Keratinocyte (primary cell): ENCODE results near the gene CERT1. TPM values are rescaled to one million over a fixed set of nuclear protein-coding genes. Genes with fewer than 3 reads are reported as not detected.

ENCODE experiments used
- DNase-seq: peaks from one replicate; pipeline ENCODE4 v3.0.0-alpha.2; 2011; ENCODE audit warnings: low read depth, missing footprints, low spot score
- FAIRE-seq: peaks from 2 replicates; lab custom pipeline; 2011; peaks lifted over from hg19 to GRCh38; lab: Jason Lieb, UNC
- H2AFZ ChIP-seq: 2 replicates; pipeline ENCODE4 v1.6.0; 2012; ENCODE audit warnings: low read length, control low read depth, inconsistent platforms; ENCODE audit not compliant: control insufficient read depth
- H3K27ac ChIP-seq: 2 replicates; pipeline ENCODE4 v1.5.1; 2011; ENCODE audit warnings: low read length; ENCODE audit not compliant: control insufficient read depth, insufficient read depth
- H3K27me3 ChIP-seq: 3 replicates; pipeline ENCODE4 v1.6.0; 2011; ENCODE audit warnings: low read length; ENCODE audit not compliant: control insufficient read depth, insufficient read depth; ENCODE audit errors: extremely low read depth
- H3K36me3 ChIP-seq, 2 experiments: 2 replicates in 1 of 2; 3 replicates in 1 of 2; pipeline ENCODE4 v1.5.1; 2011; ENCODE audit warnings: low read length in 2 of 2, mild to moderate bottlenecking in 1 of 2; ENCODE audit not compliant: control insufficient read depth in 2 of 2, insufficient read depth in 2 of 2; ENCODE audit errors: extremely low read depth in 1 of 2
- H3K4me1 ChIP-seq: 3 replicates; pipeline ENCODE4 v1.5.1; 2011; ENCODE audit warnings: low read length; ENCODE audit not compliant: control insufficient read depth, insufficient read depth; ENCODE audit errors: extremely low read depth
- H3K4me2 ChIP-seq: 3 replicates; pipeline ENCODE4 v1.6.0; 2011; ENCODE audit warnings: low read depth, low read length; ENCODE audit not compliant: control insufficient read depth, insufficient read depth; ENCODE audit errors: extremely low read depth
- H3K4me3 ChIP-seq, 3 experiments: fragments of 200-600 bp in 1 of 3; sonication (generic) in 1 of 3; 2 replicates in 2 of 3; 3 replicates in 1 of 3; pipeline ENCODE4 v1.5.1; 2011 to 2016; ENCODE audit warnings: low read length in 3 of 3, mild to moderate bottlenecking in 3 of 3, control low read depth in 2 of 3, inconsistent platforms in 1 of 3, low read depth in 1 of 3, mixed read lengths in 1 of 3, mixed run types in 1 of 3, moderate library complexity in 1 of 3; ENCODE audit not compliant: control insufficient read depth in 2 of 3, insufficient read depth in 2 of 3; ENCODE audit errors: extremely low read depth in 1 of 3
- H3K79me2 ChIP-seq: 2 replicates; pipeline ENCODE4 v1.6.0; 2012; ENCODE audit warnings: low read length; ENCODE audit not compliant: control insufficient read depth, insufficient read depth
- H3K9ac ChIP-seq: 3 replicates; pipeline ENCODE4 v1.6.0; 2011; ENCODE audit warnings: low read length; ENCODE audit not compliant: control insufficient read depth, insufficient read depth; ENCODE audit errors: extremely low read depth
- H3K9me1 ChIP-seq: 3 replicates; pipeline ENCODE4 v1.6.0; 2011; ENCODE audit warnings: low read length; ENCODE audit not compliant: control insufficient read depth, insufficient read depth; ENCODE audit errors: extremely low read depth
- H3K9me3 ChIP-seq: 2 replicates; pipeline ENCODE4 v1.5.1; 2012; ENCODE audit warnings: low read depth, low read length; ENCODE audit not compliant: control insufficient read depth
- H4K20me1 ChIP-seq: 3 replicates; pipeline ENCODE4 v1.6.0; 2011; ENCODE audit warnings: low read length; ENCODE audit not compliant: control insufficient read depth, insufficient read depth; ENCODE audit errors: extremely low read depth
- EZH2 ChIP-seq: IDR thresholded peaks from one replicate; pipeline ENCODE4 v1.6.1; 2012; ENCODE audit warnings: inconsistent platforms, mild to moderate bottlenecking, low read length, moderate library complexity
- dilution Hi-C: fragments of 300-500 bp; cut with MboI; formaldehyde crosslinking; loops from one replicate; pipeline ENCODE4 v1.7.0; 2020; ENCODE audit warnings: low sequenced_read_pairs; ENCODE audit not compliant: extremely low pct_ligation_motif_present
- polyA plus RNA-seq, 5 experiments: library from polyadenylated mRNA; depleted of rRNA in 3 of 5; stranded (reverse) in 3 of 5; stranded (forward) in 1 of 5; unstranded in 1 of 5; fragments of >200 nt; gene quantifications; 1 replicate in 1 of 5; 2 replicates in 3 of 5; 3 replicates in 1 of 5; pipeline versions ENCODE4 v1.2.1 to v1.2.3, GENCODE V29; 2011 to 2012; ENCODE audit warnings: missing spikeins in 2 of 5, low read depth in 1 of 5, low replicate concordance in 1 of 5
- TF ChIP-seq, protein P1 (sequence below), 3 experiments: IDR thresholded peaks in 1 of 3; conservative IDR thresholded peaks in 1 of 3; optimal IDR thresholded peaks in 1 of 3; 2 replicates in 2 of 3; 3 replicates in 1 of 3; pipeline versions ENCODE3 to v1.5.1; 2011; ENCODE audit warnings: low read length in 3 of 3, mild to moderate bottlenecking in 3 of 3, moderate library complexity in 2 of 3, control low read depth in 1 of 3, inconsistent platforms in 1 of 3; ENCODE audit not compliant: insufficient read depth in 2 of 3; ENCODE audit errors: extremely low read depth in 1 of 3

Gene CERT1
- polyA plus RNA-seq, 1 donor (not counting 4 experiments of a cell fraction or from before 2014, with no cell fraction given) = 20.8 TPM

DNA sequence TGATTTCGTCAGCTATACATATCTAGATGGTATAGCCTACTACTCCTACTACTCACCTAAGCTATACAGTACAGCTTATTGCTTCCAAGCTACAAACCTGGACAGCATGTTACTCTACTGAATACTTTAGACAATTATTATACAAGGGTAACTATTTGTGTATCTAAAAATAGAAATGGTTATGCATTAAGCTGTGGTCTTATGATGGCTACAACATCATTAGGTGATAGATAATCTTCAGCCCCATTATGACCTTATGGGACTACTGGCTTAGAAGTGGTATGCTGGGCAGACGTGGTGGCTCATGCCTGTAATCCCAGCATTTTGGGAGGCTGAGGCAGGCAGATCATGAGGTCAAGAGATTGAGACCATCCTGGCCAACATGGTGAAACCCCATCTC is 40.2 kb downstream of the CERT1 start:
- Histone ChIP-seq H3K9ac (no peak overlapping the region), H3K27me3 (no peaks in the 10 kb centered on the region), H3K36me3 (no peaks in the 10 kb centered on the region), H3K4me2 (no peak overlapping the region), H3K27ac (no peak overlapping the region), H3K4me3 (no peak overlapping the region), H3K4me1 (no peaks in the 10 kb centered on the region), H3K79me2 (peaks cover 30% of the 10 kb centered on the region), H3K9me3 (no peaks in the 10 kb centered on the region), H3K9me1 (no peaks in the 10 kb centered on the region), H4K20me1 (peaks cover 3% of the 10 kb centered on the region), H2AFZ (no peak overlapping the region)
- FAIRE-seq (no peak), DNase-seq (no peak)
- dilution Hi-C loops = loop anchor here (10.0 kb wide), 1 partner anchor 56 kb away; no protein-coding TSS in a partner anchor
- TF ChIP-seq, protein P1, sequence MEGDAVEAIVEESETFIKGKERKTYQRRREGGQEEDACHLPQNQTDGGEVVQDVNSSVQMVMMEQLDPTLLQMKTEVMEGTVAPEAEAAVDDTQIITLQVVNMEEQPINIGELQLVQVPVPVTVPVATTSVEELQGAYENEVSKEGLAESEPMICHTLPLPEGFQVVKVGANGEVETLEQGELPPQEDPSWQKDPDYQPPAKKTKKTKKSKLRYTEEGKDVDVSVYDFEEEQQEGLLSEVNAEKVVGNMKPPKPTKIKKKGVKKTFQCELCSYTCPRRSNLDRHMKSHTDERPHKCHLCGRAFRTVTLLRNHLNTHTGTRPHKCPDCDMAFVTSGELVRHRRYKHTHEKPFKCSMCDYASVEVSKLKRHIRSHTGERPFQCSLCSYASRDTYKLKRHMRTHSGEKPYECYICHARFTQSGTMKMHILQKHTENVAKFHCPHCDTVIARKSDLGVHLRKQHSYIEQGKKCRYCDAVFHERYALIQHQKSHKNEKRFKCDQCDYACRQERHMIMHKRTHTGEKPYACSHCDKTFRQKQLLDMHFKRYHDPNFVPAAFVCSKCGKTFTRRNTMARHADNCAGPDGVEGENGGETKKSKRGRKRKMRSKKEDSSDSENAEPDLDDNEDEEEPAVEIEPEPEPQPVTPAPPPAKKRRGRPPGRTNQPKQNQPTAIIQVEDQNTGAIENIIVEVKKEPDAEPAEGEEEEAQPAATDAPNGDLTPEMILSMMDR (optimal IDR thresholded peaks at IDR 0.05 in 1 of 3, IDR thresholded peaks at IDR 0.05 in 1 of 3, conservative IDR thresholded peaks at IDR 0.05 in 1 of 3; ENCODE audit: extremely low read depth in 1 of 3, insufficient read depth in 2 of 3, low read length in 3 of 3) = no peak
- no peak for TF ChIP-seq EZH2

DNA sequence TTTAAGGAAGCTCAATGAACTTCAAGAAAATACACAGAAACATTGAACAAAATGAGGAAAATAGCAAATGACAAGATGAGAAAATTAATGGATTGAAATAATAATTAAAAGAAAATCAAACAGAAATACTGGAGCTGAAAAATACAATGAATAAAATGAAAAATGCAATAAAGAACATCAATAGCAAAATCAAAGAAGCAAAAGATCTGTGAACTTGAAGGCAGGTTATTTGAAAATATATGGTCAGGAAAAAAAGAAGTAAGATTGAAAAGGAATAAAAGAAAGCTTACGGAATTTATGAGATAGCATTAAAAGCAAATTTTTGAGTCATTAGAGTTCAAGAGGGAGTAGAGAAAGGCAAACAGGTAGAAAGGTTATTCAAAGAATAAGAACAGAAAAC is 42.4 kb downstream of the CERT1 start:
- Histone ChIP-seq H3K27me3 (no peaks in the 10 kb centered on the region), H3K4me1 (peaks cover 1% of the 10 kb centered on the region), H3K4me2 (no peak overlapping the region), H3K9me1 (no peaks in the 10 kb centered on the region), H3K27ac (no peak overlapping the region), H3K36me3 (no peaks in the 10 kb centered on the region), H2AFZ (no peak overlapping the region), H4K20me1 (peaks cover 3% of the 10 kb centered on the region), H3K79me2 (peaks cover 29% of the 10 kb centered on the region), H3K4me3 (no peak overlapping the region), H3K9me3 (no peaks in the 10 kb centered on the region), H3K9ac (no peak overlapping the region)
- FAIRE-seq (no peak), DNase-seq (no peak)
- dilution Hi-C loops = no loop called here
- no peak for TF ChIP-seq EZH2
- TF ChIP-seq, protein P1 (optimal IDR thresholded peaks at IDR 0.05 in 1 of 3, IDR thresholded peaks at IDR 0.05 in 1 of 3, conservative IDR thresholded peaks at IDR 0.05 in 1 of 3; ENCODE audit: extremely low read depth in 1 of 3, insufficient read depth in 2 of 3, low read length in 3 of 3) = no peak
